GM23338 (cell line): ENCODE data around the gene MPDU1. TPM values are rescaled to one million over a fixed set of nuclear protein-coding genes. Genes with fewer than 3 reads are reported as not detected.
A peak's percentile ranks its signal among the peaks of the same experiment; 100 is the strongest.

Source experiments
- ATAC-seq: fragments of 200-7000 bp; cut with Tn5 transposase; 3 replicates; pipeline ENCODE4 v1.9.1; 2020
- DNase-seq: peaks from one replicate; pipeline ENCODE4 v3.0.0-alpha.2; 2015; ENCODE audit warnings: low spot score
- H2AFZ ChIP-seq: fragments of 200-600 bp; sonication (generic); 2 replicates; pipeline ENCODE4 v1.8.0; 2016; ENCODE audit warnings: antibody characterized with exemption, mild to moderate bottlenecking, moderate library complexity
- H3F3A ChIP-seq: fragments of 200-600 bp; sonication (generic); replicated peaks from 2 replicates; pipeline ENCODE4 v1.8.0; 2017; ENCODE audit warnings: antibody characterized with exemption, mixed run types, low read depth
- H3K27ac ChIP-seq: fragments of 200-600 bp; sonication (generic); 2 replicates; pipeline ENCODE4 v1.6.1; 2016; ENCODE audit warnings: low read depth
- H3K27me3 ChIP-seq: fragments of 200-600 bp; sonication (generic); 2 replicates; pipeline ENCODE4 v1.8.0; 2016; ENCODE audit warnings: mild to moderate bottlenecking, mixed run types, moderate library complexity; ENCODE audit not compliant: insufficient read depth
- H3K36me3 ChIP-seq: fragments of 200-600 bp; sonication (generic); 2 replicates; pipeline ENCODE4 v1.8.0; 2016; ENCODE audit warnings: mild to moderate bottlenecking; ENCODE audit not compliant: insufficient read depth
- H3K4me1 ChIP-seq: fragments of 200-600 bp; sonication (generic); 2 replicates; pipeline ENCODE4 v1.8.0; 2016; ENCODE audit warnings: mild to moderate bottlenecking, moderate library complexity; ENCODE audit not compliant: insufficient read depth
- H3K4me2 ChIP-seq: fragments of 200-600 bp; sonication (generic); 2 replicates; pipeline ENCODE4 v1.7.1; 2017; ENCODE audit warnings: mixed run types
- H3K4me3 ChIP-seq: fragments of 200-600 bp; sonication (generic); 2 replicates; pipeline ENCODE4 v1.6.1; 2016; ENCODE audit warnings: mixed run types
- H3K79me2 ChIP-seq: fragments of 200-600 bp; sonication (generic); replicated peaks from 2 replicates; pipeline ENCODE4 v1.8.0; 2017; ENCODE audit warnings: mild to moderate bottlenecking; ENCODE audit not compliant: insufficient read depth
- H3K9me2 ChIP-seq: fragments of 200-600 bp; sonication (generic); 2 replicates; pipeline ENCODE4 v1.8.0; 2017; ENCODE audit not compliant: insufficient read depth
- H4K20me1 ChIP-seq: fragments of 200-600 bp; sonication (generic); replicated peaks from 2 replicates; pipeline ENCODE4 v1.8.0; 2017; ENCODE audit warnings: mild to moderate bottlenecking; ENCODE audit not compliant: insufficient read depth
- H3K27ac Mint-ChIP-seq: 2 replicates; pipeline ENCODE4 v1.8.0; 2020; ENCODE audit warnings: inconsistent platforms, mild to moderate bottlenecking, moderate library complexity, mixed read lengths
- H3K27me3 Mint-ChIP-seq: 3 replicates; pipeline ENCODE4 v1.8.0; 2022; ENCODE audit warnings: low read depth, mild to moderate bottlenecking, moderate library complexity, mixed read lengths, inconsistent platforms; ENCODE audit not compliant: insufficient read depth, poor library complexity
- H3K36me3 Mint-ChIP-seq: 3 replicates; pipeline ENCODE4 v1.8.0; 2021; ENCODE audit warnings: low read depth, mild to moderate bottlenecking, inconsistent platforms, moderate library complexity, mixed read lengths
- H3K4me1 Mint-ChIP-seq: 3 replicates; pipeline ENCODE4 v1.8.0; 2020; ENCODE audit warnings: mild to moderate bottlenecking, inconsistent platforms, mixed read lengths
- H3K4me3 Mint-ChIP-seq: 3 replicates; pipeline ENCODE4 v1.8.0; 2021; ENCODE audit warnings: moderate library complexity, mild to moderate bottlenecking, inconsistent platforms, mixed read lengths
- H3K9me3 Mint-ChIP-seq: 3 replicates; pipeline ENCODE4 v1.8.0; 2020; ENCODE audit warnings: moderate library complexity, mild to moderate bottlenecking, inconsistent platforms, mixed read lengths
- JUNB ChIP-seq: IDR thresholded peaks from one replicate; pipeline ENCODE4 v1.6.1; 2016; ENCODE audit warnings: antibody characterized with exemption; ENCODE audit not compliant: unreplicated experiment
- NANOG ChIP-seq: IDR thresholded peaks from 2 replicates; pipeline ENCODE4 v1.6.1; 2016; ENCODE audit warnings: antibody characterized with exemption, borderline replicate concordance
- ZNF331 ChIP-seq: fragments of 250-450 bp; sonication (Bioruptor Pico); IDR thresholded peaks from 2 replicates; pipeline ENCODE4 v1.5.0; 2020; ENCODE audit warnings: low read depth, mild to moderate bottlenecking, moderate library complexity
- ZNF462 ChIP-seq: fragments of 250-450 bp; sonication (Bioruptor Pico); IDR thresholded peaks from 2 replicates; pipeline ENCODE4 v1.5.0; 2020; ENCODE audit warnings: mild to moderate bottlenecking, moderate library complexity
- polyA plus RNA-seq: library from polyadenylated mRNA; unstranded; fragments of >200 nt; fragmentation: Nextera tagmentation; extraction: Ambion mirVana; gene quantifications from 2 replicates; pipeline ENCODE4 v1.2.1, GENCODE V29; 2016
- total RNA-seq: library from RNA; depleted of rRNA; stranded (reverse); fragments of >200 nt; shearing (Covaris generic); gene quantifications from 2 replicates; pipeline ENCODE4 v1.2.3, GENCODE V29; 2014
- TF ChIP-seq, protein P1 (sequence below): IDR thresholded peaks from 2 replicates; pipeline ENCODE4 v1.6.1; 2016; ENCODE audit warnings: antibody characterized with exemption

Gene MPDU1
- total and polyA plus RNA-seq, 2 experiments from 2014 or later = 65.1 to 216 TPM

GRCh38 chr17:7575481-7575883 lies 8.2 kb upstream of the MPDU1 start:
- Mint-ChIP-seq H3K4me1 (peaks cover 64% of the 10 kb centered on the region), H3K27me3 (peaks cover 56% of the 10 kb centered on the region), H3K27ac (peak overlapping the region; percentile 86), H3K4me3 (peak overlapping the region; percentile 90), H3K36me3 (peaks cover 90% of the 10 kb centered on the region), H3K9me3 (peaks cover 16% of the 10 kb centered on the region; the same call in 2 of the 3 replicates)
- peaks cover 56% of the 10 kb centered on the region for H3K79me2 ChIP-seq
- no peak overlapping the region for H2AFZ ChIP-seq
- DNase-seq (no peak), ATAC-seq (no peak)
- peak overlapping the region; percentile 97 for H3K27ac ChIP-seq
- no peaks in the 10 kb centered on the region for H3K9me2 ChIP-seq
- TF ChIP-seq ZNF331 (CRISPR knock-in tag) (no peak), ZNF462 (CRISPR knock-in tag) (no peak)
- TF ChIP-seq, protein P1, sequence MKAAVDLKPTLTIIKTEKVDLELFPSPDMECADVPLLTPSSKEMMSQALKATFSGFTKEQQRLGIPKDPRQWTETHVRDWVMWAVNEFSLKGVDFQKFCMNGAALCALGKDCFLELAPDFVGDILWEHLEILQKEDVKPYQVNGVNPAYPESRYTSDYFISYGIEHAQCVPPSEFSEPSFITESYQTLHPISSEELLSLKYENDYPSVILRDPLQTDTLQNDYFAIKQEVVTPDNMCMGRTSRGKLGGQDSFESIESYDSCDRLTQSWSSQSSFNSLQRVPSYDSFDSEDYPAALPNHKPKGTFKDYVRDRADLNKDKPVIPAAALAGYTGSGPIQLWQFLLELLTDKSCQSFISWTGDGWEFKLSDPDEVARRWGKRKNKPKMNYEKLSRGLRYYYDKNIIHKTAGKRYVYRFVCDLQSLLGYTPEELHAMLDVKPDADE = no peak
- H3K36me3 ChIP-seq = peaks cover 46% of the 10 kb centered on the region
- H3F3A ChIP-seq = peaks cover 83% of the 10 kb centered on the region
- peak overlapping the region; percentile 100 for H3K4me2 ChIP-seq
- peaks cover 40% of the 10 kb centered on the region for H4K20me1 ChIP-seq
- H3K4me3 ChIP-seq = peak overlapping the region; percentile 100
- peaks cover 43% of the 10 kb centered on the region for H3K4me1 ChIP-seq
- H3K27me3 ChIP-seq = no peaks in the 10 kb centered on the region

GRCh38 chr17:7575959-7576358 lies 7.7 kb upstream of the MPDU1 start:
- Histone ChIP-seq H3K4me1 (peaks cover 42% of the 10 kb centered on the region), H3K9me2 (no peaks in the 10 kb centered on the region), H3K4me3 (peak overlapping the region; percentile 100), H3K36me3 (peaks cover 46% of the 10 kb centered on the region), H3F3A (peaks cover 81% of the 10 kb centered on the region), H3K27me3 (no peaks in the 10 kb centered on the region), H2AFZ (no peak overlapping the region), H4K20me1 (peaks cover 40% of the 10 kb centered on the region), H3K4me2 (peak overlapping the region; percentile 32; the same call in 1 of the 2 replicates), H3K79me2 (peaks cover 56% of the 10 kb centered on the region), H3K27ac (peak overlapping the region; percentile 97)
- peak overlapping the region; percentile 90 for H3K4me3 Mint-ChIP-seq
- H3K36me3 Mint-ChIP-seq = peaks cover 90% of the 10 kb centered on the region
- H3K27ac Mint-ChIP-seq = peak overlapping the region; percentile 86; the same call in 1 of the 2 replicates
- ATAC-seq (no peak), DNase-seq (no peak)
- peaks cover 64% of the 10 kb centered on the region for H3K4me1 Mint-ChIP-seq
- peaks cover 56% of the 10 kb centered on the region for H3K27me3 Mint-ChIP-seq
- peaks cover 16% of the 10 kb centered on the region; the same call in 2 of the 3 replicates for H3K9me3 Mint-ChIP-seq
- TF ChIP-seq JUNB = no peak
- no peak for TF ChIP-seq ZNF462 (CRISPR knock-in tag)
- TF ChIP-seq NANOG = no peak
